ENCODE results near the gene ATRIP.

DNA sequence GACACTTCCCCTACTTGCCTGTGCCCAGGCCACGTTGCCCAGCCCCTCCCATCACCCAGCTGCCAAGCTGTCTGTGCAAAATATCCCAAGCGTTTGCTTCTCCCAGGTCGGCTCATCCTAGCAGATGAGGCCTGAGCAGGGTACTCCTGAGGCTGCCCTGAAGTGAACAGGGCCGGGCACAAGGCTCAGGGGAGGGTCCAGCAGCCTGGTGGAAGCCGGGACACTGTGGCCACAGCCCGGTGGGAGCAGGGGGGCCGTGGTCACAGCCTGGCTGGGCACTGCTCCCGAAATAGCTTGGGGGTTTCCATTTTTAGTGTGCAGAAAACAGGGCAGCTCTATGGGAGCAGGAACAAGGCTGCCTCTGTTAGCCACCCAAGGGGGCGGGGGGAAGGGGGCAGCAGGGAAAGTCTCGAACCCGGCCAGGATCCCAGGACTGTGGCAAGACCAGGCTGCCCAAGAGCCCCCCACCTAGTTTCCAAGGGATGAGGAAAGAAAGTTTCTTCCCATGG lies 20.1 kb upstream of the ATRIP start:
- TF ChIP-seq, protein P1, sequence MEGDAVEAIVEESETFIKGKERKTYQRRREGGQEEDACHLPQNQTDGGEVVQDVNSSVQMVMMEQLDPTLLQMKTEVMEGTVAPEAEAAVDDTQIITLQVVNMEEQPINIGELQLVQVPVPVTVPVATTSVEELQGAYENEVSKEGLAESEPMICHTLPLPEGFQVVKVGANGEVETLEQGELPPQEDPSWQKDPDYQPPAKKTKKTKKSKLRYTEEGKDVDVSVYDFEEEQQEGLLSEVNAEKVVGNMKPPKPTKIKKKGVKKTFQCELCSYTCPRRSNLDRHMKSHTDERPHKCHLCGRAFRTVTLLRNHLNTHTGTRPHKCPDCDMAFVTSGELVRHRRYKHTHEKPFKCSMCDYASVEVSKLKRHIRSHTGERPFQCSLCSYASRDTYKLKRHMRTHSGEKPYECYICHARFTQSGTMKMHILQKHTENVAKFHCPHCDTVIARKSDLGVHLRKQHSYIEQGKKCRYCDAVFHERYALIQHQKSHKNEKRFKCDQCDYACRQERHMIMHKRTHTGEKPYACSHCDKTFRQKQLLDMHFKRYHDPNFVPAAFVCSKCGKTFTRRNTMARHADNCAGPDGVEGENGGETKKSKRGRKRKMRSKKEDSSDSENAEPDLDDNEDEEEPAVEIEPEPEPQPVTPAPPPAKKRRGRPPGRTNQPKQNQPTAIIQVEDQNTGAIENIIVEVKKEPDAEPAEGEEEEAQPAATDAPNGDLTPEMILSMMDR (IDR thresholded peaks at IDR 0.05; ENCODE audit: low read length), result no peak
- TF ChIP-seq EZH2 (IDR thresholded peaks at IDR 0.05; ENCODE audit: borderline replicate concordance, low read length), result no peak

All from OCI-LY1 (cell line).